BLaER1 (cell line): ENCODE data around the gene EP400.

Source experiments
- H3K27ac ChIP-seq: shearing (Covaris generic); formaldehyde crosslinking; 2 replicates; pipeline ENCODE4 v1.8.1; 2022
- H3K27me3 ChIP-seq: shearing (Covaris generic); formaldehyde crosslinking; 2 replicates; pipeline ENCODE4 v1.8.1; 2022
- H3K36me3 ChIP-seq: shearing (Covaris generic); formaldehyde crosslinking; 2 replicates; pipeline ENCODE4 v1.8.1; 2022
- H3K4me1 ChIP-seq: shearing (Covaris generic); formaldehyde crosslinking; 2 replicates; pipeline ENCODE4 v1.8.1; 2022
- H3K4me2 ChIP-seq: shearing (Covaris generic); formaldehyde crosslinking; 2 replicates; pipeline ENCODE4 v1.8.1; 2022
- H3K4me3 ChIP-seq: shearing (Covaris generic); formaldehyde crosslinking; 2 replicates; pipeline ENCODE4 v1.8.1; 2022
- H3K9ac ChIP-seq: shearing (Covaris generic); formaldehyde crosslinking; 2 replicates; pipeline ENCODE4 v1.8.1; 2022
- H3K9me3 ChIP-seq: shearing (Covaris generic); formaldehyde crosslinking; 2 replicates; pipeline ENCODE4 v1.8.1; 2022
- H4K20me1 ChIP-seq: shearing (Covaris generic); formaldehyde crosslinking; 2 replicates; pipeline ENCODE4 v1.8.1; 2022
- Cebpa-rat ChIP-seq: shearing (Covaris generic); IDR thresholded peaks from 2 replicates; pipeline ENCODE4 v1.8.1; 2022

Gene EP400

GRCh38 chr12:132068250-132068649 lies 118.5 kb downstream of the EP400 start:
- Histone ChIP-seq H3K4me1 (peaks cover 100% of the 10 kb centered on the region), H3K9me3 (no peaks in the 10 kb centered on the region), H3K4me2 (peak overlapping the region; percentile 75), H3K9ac (no peak overlapping the region), H3K27ac (no peak overlapping the region), H3K4me3 (no peak overlapping the region), H3K36me3 (peaks cover 52% of the 10 kb centered on the region), H3K27me3 (0 out of 2 replicates have a peak, but pooled peaks cover 3% of the 10 kb centered on the region), H4K20me1 (peaks cover 89% of the 10 kb centered on the region)
- no peak for TF ChIP-seq Cebpa-rat

GRCh38 chr12:132069336-132069985 lies 119.7 kb downstream of the EP400 start:
- Histone ChIP-seq H3K4me1 (peaks cover 91% of the 10 kb centered on the region), H3K9me3 (no peaks in the 10 kb centered on the region), H3K36me3 (peaks cover 63% of the 10 kb centered on the region), H3K9ac (peak overlapping the region; percentile 30; the same call in 1 of the 2 replicates), H3K27ac (peak overlapping the region; percentile 23; the same call in 1 of the 2 replicates), H3K4me2 (peak overlapping the region; percentile 75), H4K20me1 (peaks cover 77% of the 10 kb centered on the region), H3K4me3 (no peak overlapping the region), H3K27me3 (0 out of 2 replicates have a peak, but pooled peaks cover 3% of the 10 kb centered on the region)
- TF ChIP-seq Cebpa-rat = no peak

- Histone ChIP-seq H3K4me2 (peak overlapping the region; percentile 75), H3K4me3 (no peak overlapping the region), H3K27ac (no peak overlapping the region), H4K20me1 (peaks cover 73% of the 10 kb centered on the region), H3K36me3 (peaks cover 64% of the 10 kb centered on the region), H3K27me3 (0 out of 2 replicates have a peak, but pooled peaks cover 3% of the 10 kb centered on the region), H3K4me1 (peaks cover 82% of the 10 kb centered on the region), H3K9me3 (no peaks in the 10 kb centered on the region), H3K9ac (no peak overlapping the region)
- TF ChIP-seq Cebpa-rat = no peak
Observed at GRCh38 chr12:132070298-132070697, 120.6 kb downstream of the EP400 start.

GRCh38 chr12:132071040-132071810 lies 121.5 kb downstream of the EP400 start:
- H3K4me2 ChIP-seq = peak overlapping the region; percentile 75
- H3K4me1 ChIP-seq = peaks cover 73% of the 10 kb centered on the region
- H3K36me3 ChIP-seq = peaks cover 70% of the 10 kb centered on the region
- H4K20me1 ChIP-seq = peaks cover 64% of the 10 kb centered on the region
- 0 out of 2 replicates have a peak, but pooled peaks cover 3% of the 10 kb centered on the region for H3K27me3 ChIP-seq
- no peak for TF ChIP-seq Cebpa-rat
- no peaks in the 10 kb centered on the region for H3K9me3 ChIP-seq
- H3K27ac ChIP-seq = no peak overlapping the region
- no peak overlapping the region for H3K4me3 ChIP-seq
- no peak overlapping the region for H3K9ac ChIP-seq

- peaks cover 57% of the 10 kb centered on the region for H4K20me1 ChIP-seq
- H3K4me1 ChIP-seq = peaks cover 66% of the 10 kb centered on the region
- H3K27ac ChIP-seq = no peak overlapping the region
- no peak overlapping the region for H3K9ac ChIP-seq
- no peaks in the 10 kb centered on the region for H3K9me3 ChIP-seq
- H3K27me3 ChIP-seq = 0 out of 2 replicates have a peak, but pooled peaks cover 3% of the 10 kb centered on the region
- H3K36me3 ChIP-seq = peaks cover 71% of the 10 kb centered on the region
- H3K4me2 ChIP-seq = peak overlapping the region; percentile 75
- no peak for TF ChIP-seq Cebpa-rat
- H3K4me3 ChIP-seq = no peak overlapping the region
Observed at GRCh38 chr12:132071830-132072384, 122.2 kb downstream of the EP400 start.

GRCh38 chr12:132074216-132074615 lies 124.5 kb downstream of the EP400 start:
- no peak overlapping the region for H3K4me2 ChIP-seq
- H3K9me3 ChIP-seq = no peaks in the 10 kb centered on the region
- peaks cover 43% of the 10 kb centered on the region for H3K4me1 ChIP-seq
- H3K9ac ChIP-seq = no peak overlapping the region
- no peaks in the 10 kb centered on the region for H3K27me3 ChIP-seq
- H4K20me1 ChIP-seq = peaks cover 34% of the 10 kb centered on the region
- no peak for TF ChIP-seq Cebpa-rat
- H3K36me3 ChIP-seq = peaks cover 69% of the 10 kb centered on the region
- no peak overlapping the region for H3K27ac ChIP-seq
- H3K4me3 ChIP-seq = no peak overlapping the region

GRCh38 chr12:132075026-132075713 lies 125.4 kb downstream of the EP400 start:
- H3K27ac ChIP-seq = no peak overlapping the region
- H3K4me1 ChIP-seq = peaks cover 34% of the 10 kb centered on the region
- H3K4me3 ChIP-seq = no peak overlapping the region
- H3K36me3 ChIP-seq = peaks cover 71% of the 10 kb centered on the region
- peaks cover 25% of the 10 kb centered on the region for H4K20me1 ChIP-seq
- no peaks in the 10 kb centered on the region for H3K27me3 ChIP-seq
- no peak overlapping the region for H3K4me2 ChIP-seq
- H3K9me3 ChIP-seq = no peaks in the 10 kb centered on the region
- no peak for TF ChIP-seq Cebpa-rat
- H3K9ac ChIP-seq = no peak overlapping the region

- Histone ChIP-seq H3K4me2 (no peak overlapping the region), H3K4me3 (no peak overlapping the region), H3K9me3 (no peaks in the 10 kb centered on the region), H3K27ac (no peak overlapping the region), H3K9ac (no peak overlapping the region), H3K36me3 (peaks cover 78% of the 10 kb centered on the region), H3K27me3 (no peaks in the 10 kb centered on the region), H4K20me1 (peaks cover 17% of the 10 kb centered on the region), H3K4me1 (peaks cover 26% of the 10 kb centered on the region)
- no peak for TF ChIP-seq Cebpa-rat
Observed at GRCh38 chr12:132075714-132076553, 126.2 kb downstream of the EP400 start.

GRCh38 chr12:132076711-132077110 lies 127.0 kb downstream of the EP400 start:
- Histone ChIP-seq H3K27ac (no peak overlapping the region), H3K9me3 (no peaks in the 10 kb centered on the region), H4K20me1 (peaks cover 9% of the 10 kb centered on the region), H3K4me2 (no peak overlapping the region), H3K4me3 (no peak overlapping the region), H3K9ac (no peak overlapping the region), H3K36me3 (peaks cover 81% of the 10 kb centered on the region), H3K27me3 (no peaks in the 10 kb centered on the region), H3K4me1 (peaks cover 18% of the 10 kb centered on the region)
- TF ChIP-seq Cebpa-rat = no peak
